ENCODE measurements around the gene LAPTM4A.
"Not testable (repeated sequence)": the region's sequence is repeated elsewhere in the genome, so short reads cannot be mapped to it uniquely, and the experiment has no call there.

The LAPTM4A gene

DNA sequence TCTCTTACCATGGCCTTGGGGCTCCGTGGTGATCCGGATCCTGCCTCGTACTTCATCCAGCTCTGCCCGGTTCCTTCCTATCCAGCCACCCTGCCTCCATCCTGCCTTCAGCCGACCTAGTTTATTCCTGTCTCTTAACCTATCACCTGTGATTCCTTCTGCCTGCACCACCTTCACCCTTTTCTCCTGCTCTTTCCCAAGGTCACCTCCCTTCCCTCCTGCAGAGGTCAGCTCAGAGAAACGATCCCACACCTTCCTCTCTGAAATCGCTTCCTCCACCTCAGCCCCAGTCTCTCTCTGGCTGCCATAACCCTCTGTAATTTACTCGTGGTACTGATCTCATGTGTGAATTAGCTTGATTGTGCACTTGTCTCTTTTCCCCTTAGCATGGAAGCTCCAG is 23.5 kb upstream of the LAPTM4A start:
- DNase-seq, result no peak

DNA sequence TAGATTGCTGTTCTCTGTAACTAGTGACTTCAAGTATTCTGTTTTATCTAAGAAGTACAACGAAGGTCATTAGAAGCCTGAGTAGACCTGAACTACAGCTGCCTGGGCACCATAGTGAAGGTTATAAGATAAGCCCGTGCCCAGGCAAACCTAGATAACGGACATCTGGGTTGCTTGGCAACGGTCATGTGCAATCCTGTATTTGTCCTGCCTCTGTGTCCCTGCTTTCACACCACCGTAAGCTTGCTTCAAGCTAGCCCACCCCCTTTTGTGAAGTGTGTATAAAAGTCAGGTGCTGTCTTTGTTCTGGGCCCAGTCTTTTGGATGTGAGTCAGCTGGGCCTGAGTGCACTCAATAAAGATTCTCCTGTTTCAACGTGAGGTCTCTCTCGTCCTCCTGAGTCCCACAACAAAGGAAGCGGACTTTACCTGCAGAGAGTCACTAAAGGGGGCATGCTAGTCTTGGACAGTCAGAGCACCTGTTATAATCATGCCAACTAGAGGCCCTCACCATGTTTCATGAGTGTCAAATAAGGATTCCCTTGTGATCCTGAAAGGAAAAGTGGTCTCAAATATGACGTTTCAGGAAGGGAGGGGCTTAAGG is 22.7 kb upstream of the LAPTM4A start:
- not testable (repeated sequence) for DNase-seq

DNA sequence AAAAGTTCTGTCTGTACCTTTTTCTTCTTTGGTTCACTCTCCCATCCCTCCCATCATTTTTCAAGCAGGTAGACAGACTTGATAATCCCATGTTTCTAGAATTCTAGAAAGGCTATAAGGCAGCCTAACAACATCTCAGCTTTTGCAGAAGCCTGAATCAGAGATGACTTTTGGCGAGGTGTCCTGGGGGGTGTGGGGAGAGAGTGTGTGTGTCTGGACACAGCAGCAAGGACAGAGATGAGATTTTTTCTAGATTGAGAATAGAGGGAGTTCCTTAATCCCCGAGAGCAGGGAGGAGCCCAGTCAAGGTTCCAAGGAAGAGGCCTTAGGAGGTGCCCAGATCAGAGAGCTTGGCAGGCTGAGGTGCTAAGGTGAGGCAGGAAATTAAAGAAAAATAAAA is 22.0 kb upstream of the LAPTM4A start:
- no peak for DNase-seq

DNA sequence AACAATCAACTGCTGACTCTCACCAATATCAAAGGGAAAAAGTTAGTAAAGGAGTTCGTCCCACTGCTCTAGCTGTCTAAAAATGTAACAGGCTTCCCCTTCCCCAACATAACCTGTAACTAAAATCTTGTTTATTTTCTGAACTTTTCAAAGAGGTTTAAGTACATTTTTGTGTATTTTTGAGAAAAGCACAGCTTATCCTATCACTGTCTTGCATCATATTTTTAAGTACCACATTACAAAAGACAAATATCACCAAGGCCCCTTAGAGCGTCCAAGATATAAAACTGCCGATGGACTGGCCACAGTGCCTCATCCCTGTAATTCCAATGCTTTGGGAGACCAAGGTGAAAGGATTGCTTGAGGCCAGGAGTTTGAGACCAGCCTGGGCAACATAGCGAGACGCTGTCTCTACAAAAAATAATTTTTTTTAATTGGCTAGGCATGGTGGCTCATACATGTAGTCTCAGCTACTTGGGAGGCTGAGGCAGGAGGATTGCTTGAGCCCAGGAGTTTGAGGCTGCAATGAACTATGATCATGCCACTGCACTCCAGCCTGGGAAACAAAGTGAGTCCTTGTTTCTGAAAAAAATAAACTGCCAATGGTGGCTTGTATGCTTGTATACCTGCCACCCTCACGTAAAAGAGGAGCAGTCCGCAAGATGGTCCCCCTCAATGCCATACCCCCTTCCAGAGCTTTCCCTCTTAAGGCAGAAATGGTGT is 21.2 kb upstream of the LAPTM4A start:
- no peak for DNase-seq

DNA sequence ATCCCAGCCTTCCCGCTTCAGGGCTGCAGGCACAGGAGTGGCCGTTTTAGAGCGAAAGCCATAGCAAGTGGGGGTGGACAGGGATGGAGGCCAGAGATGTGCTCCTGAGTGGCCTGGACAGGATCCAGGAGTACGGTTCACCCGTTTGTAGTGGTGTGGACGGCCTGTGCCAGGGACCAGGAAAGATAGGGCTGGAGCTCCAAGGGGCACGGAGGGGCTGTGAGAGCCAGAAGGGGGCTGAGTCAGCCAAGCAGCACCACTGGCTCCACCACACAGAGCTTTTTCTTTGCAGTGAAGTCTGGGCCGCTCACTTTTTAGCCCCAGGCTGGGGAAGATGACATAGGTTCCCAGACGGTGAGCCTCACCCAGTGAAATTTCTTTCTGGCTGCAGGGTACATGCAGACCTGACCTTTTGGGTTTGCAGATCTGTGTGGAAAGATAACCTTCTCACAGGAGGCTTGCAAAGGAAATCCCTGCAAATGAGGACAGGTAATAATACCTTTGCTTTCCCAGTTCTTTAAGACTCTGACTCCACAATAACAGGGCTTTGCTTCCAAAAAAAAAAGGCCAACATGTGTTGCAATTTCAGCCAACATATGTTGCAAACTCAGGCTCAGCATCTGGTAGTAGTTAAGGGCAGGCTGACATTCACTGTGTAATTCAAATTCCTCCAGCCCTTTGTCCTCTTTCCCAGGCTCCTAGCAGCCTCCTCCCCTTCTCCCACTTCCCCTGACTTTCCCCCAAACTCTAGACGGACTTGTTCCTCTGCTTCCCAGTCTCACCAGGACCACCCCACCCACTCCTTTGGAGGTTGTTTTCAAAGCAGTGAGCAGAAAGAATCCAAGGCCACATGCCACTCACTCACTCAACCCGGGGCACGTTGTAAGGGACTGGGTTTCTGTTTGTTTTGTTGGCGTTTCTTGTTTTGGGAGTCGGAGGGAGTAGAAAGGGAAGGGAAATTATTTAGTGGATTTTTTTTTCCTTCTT is 20.3 kb upstream of the LAPTM4A start:
- DNase-seq, result no peak

DNA sequence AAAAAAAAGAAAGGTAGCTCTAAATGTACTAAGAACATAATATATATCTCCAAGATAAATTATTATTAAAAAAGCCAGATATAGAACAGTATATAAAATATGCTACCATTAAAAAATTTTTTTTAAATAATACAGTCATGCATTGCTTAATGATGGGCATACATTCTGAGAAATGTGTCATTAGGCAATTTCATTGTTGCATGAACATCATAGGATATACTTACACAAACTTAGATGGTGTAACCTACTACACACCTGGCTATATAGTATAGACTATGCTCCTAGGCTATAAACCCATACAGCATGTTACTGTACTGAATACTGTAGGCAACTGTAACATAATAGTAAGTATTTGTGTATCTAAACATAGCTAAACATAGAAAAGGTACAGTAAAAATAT is 18.3 kb upstream of the LAPTM4A start:
- no peak for DNase-seq

DNA sequence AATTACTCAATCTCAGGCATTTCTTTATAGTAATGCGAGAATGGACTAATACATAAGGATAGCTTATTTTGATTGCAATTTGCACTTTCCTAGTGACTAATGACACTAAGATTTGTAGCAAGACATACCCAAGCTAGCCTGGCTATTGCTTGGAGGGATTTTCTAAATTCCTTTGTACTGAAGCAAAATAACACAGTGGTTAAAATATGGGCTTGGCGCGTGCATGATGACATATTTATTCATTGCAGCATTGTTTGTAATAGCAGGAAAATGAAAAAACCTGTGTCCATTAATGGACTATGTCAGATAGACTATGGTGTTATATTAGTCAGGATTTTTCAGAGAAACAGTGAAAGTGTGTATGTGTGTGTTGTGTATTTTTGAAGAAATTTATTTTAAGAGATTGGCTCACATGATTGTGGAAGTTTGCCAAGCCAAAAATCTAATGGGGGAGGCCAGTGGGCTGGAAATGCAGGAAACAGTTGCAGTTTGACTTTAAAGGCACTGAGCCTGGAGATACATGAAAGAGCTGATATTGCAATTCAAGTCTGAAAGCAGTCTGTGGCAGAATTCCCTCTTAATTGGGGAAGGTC is 16.7 kb upstream of the LAPTM4A start:
- no peak for DNase-seq

DNA sequence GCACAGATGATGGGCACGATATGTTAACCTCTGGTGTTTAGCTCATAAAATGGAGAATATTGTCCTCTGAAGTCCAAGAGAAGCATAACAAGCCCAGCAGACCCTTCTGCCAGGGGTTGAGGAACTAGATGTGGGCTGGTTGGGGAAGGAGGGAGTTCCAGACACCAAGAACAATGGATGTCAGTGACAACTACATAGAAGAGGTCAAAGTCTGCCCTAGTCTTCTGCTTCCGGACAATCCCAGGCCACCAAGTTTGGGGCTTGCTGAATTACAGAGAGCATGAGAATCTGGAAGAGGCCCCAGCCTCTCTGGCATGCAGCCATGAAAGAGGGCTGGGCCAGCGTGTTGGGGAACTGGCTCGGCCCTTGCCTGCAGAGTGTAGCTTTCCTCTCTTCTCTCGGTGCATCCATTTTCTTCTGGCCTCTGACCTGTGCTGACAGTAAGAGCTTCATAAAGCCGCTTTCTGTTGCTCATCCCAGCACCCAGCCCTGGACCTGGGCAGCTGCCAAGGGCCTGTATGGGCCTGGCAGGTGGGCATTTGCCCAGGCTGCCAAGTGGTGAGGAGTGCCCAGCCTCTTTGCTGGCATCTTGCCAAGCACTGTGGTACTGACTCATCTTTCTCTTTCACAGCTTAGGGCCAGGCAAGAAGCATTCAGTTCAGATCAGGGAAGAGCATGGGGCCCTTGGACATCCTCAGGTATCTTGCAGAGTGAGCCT is 14.6 kb upstream of the LAPTM4A start:
- peak; percentile 58 to 63 (median 63) for DNase-seq

DNA sequence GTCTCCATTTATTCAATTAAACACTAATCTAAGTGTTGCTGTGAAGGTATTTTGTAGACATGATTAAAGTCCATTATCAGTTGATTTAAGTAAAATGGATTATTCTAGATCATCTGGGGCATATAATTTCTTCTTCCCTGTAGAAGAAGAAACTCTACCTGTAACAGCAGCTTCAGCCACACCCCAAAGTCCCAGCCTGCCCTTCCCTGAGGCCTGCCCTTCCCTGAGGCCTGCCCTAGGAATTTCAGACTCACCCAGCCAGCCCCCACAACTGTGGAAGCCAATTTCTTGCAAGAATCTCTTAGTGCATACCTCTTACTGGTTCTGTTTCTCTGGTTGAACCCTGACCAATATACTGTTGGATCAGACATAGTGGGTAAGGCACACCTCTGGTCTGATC is 13.4 kb upstream of the LAPTM4A start:
- DNase-seq, result no peak

DNA sequence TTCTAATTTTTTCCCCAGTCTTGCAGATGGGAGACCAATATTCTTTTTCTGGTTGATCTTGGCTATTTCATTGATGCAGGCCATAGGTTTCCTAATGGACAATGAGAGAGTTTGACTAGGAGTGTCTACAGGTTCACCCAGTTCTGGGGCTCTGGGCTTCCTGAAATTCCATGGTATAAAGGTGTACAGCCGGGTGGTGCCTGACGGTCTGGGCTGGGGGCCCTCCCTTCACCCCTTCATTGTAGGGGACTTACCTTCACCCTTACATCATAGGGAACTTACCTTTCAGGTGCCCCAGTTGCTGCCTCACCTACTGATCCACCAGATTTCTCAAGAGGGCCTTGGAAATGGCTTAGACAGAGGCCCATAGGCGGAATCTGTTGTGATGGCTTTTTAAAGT is 13.0 kb upstream of the LAPTM4A start:
- DNase-seq, result no peak

DNA sequence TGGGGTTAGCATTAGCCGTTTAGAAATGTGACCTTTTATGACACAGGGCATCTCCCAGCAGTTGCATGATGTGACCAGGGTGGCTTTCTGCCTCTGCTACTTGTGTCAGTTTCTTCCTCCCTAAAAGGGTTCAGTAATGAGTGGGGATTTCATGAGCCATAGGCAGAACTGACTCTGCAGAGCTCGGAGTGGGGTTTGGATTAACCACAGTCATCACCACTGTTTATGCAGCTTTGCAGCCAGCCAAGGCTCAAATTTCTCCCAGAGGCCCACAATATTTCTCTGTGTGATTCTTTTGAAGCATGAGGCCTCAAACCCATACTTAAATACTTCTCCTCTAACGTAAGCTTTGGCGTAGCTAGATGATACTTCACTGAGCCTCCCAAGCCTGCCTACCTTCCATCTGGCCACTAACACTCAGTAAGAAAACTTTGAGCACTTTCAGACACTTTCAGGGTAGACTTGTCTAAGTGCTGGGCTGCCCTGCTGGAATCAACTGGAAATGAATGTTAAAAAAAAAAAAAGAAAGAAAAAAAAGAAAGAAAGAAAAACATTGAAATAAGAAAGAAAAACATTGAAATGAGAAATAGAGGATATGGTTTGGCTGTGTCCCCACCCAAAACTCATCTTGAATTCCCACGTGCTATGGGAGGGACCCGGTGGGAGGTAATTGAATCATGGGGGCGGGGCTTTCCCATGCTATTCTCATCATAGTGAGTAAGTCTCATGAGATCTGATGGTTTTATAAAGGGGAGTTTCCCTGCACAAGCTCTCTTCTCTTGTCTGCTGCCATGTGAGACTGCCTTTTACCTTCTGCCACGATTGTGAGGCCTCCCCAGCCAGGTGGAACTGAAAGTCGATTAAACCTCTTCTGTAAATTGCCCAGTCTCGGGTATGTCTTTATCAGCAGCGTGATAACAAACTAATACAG is 11.5 kb upstream of the LAPTM4A start:
- DNase-seq, result peak; percentile 48 to 76 (median 64)

DNA sequence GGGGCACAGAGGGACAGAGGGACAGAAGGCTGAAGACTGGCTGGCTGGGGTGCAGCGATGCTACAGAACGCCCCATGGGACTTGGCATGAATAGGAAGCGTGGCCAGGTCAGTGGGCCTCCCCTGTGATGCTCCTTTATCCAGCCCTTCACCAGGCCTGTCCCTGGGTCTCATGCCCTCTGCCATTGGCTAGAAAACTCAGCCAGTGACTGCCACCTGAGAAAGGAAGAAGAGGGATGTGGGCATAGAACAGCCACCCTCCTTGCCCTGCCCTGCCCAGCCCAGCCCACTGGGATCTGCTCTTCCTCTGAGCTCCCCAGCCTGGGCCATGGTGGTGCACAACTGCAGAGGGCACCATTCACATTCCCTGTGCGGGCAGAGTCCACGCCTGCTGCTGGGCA is 10.5 kb upstream of the LAPTM4A start:
- no peak for DNase-seq

DNA sequence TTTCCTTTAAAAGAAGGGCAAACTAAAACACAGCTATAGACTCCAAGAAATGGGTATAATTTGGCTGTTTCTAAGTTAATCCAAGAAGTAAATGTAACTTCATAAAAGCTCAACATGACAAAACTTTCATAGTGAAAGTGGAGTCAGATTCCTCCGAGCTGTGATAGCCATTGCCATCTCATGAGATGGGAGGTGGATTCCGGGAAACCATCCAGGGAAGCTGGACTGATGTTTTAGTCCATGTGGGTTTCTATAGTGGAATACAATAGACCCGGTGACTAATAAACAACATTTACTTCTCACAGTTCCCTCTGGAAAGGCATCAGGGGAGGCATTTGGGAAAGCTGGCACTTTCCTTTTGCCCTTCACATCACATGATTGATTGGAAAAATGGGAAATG is 10.0 kb upstream of the LAPTM4A start:
- no peak for DNase-seq

DNA sequence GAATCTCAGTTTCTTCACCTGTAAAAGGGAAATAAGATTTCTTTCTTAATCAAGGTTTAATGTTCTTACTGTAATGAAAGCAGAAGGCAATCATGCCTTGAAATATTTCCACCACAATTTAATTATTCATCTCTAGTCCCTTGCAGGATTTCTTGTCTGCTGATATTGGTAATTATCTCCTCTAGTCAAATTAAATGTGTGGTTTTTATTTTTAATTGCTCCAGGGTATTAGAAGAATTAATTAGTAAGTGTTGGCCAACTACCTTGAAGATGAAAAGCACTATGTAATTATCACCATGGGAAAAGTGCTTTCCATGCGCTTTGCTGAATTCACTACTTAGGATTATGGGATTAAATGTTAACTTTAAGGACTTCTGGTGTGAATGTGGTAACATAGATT is 8.7 kb upstream of the LAPTM4A start:
- DNase-seq, result no peak

DNA sequence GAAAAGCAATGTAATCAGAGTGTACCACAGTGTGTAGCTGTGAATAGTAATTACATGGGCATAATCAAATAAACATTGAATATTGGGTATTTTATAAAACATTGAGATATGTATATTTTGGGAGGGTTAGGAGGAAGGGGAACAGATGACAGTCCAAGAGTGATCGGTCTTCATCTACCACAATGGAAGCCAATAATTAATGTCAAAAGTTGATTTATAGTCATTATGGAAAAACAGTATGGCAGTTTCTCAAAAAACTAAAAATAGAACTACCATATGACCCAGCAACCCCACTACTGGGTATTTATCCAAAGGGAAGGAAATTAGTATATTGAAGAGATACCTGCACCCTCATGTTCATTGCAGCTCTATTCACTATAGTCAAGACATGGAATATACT is 5.8 kb upstream of the LAPTM4A start:
- DNase-seq, result no peak

DNA sequence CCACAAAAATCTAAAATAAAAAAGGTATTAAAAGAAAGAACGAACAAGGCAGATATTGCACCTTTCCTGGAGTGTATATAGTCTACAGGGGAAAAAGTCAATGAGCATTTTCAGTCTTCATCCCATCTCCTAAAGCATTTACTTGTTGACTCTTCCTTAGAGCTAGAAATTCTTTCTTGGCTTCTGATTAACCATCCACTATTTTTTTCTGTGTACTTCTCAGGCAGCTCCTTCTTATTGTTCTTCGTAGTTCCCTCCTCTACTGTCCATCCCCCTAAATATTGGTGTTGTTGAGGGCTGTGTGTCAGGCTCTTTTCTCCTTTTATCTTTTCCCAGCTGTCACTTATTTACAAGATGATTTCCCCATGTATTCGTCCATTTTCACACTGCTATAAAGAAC is 3.5 kb upstream of the LAPTM4A start:
- DNase-seq, result no peak

DNA sequence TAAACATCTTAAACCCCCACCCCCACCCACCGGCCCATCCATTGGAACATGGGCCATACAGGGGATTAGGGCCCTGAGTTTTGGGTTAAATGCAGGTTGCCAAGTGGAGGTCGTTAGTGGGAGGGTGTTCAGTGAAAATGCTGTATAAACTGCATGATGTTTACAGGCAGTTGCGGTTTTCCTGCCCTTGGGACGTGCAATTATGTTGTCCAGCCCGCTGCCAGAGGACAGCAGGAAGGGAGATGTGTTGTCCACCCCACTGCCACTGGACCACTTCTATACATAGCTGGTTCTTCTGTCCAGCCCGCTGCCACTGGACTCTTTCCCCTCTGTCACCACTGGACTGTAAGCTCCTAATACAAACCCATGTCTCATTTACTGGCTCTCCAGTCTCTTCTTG is 2.7 kb upstream of the LAPTM4A start:
- DNase-seq, result no peak

DNA sequence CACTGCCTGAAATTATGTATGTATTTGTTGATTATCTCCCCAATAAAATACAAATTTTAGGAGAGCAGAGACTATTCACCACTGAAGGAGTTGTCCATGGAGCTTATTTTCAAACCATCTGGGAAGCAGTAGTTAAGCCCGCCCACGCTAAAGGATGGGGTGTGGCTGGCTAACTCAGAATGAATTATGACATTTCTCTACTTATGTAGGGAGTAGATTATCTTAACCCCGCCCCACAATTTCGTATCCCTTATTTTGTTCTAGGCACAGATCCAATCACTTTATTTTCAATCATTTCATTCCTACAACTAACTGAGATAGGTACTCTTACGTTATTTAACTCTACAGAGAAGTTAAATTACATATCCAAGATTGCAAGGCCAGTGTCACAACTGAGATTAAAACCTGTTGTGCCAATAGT is 1.4 kb upstream of the LAPTM4A start:
- peak; percentile 81 to 87 (median 82) for DNase-seq

DNA sequence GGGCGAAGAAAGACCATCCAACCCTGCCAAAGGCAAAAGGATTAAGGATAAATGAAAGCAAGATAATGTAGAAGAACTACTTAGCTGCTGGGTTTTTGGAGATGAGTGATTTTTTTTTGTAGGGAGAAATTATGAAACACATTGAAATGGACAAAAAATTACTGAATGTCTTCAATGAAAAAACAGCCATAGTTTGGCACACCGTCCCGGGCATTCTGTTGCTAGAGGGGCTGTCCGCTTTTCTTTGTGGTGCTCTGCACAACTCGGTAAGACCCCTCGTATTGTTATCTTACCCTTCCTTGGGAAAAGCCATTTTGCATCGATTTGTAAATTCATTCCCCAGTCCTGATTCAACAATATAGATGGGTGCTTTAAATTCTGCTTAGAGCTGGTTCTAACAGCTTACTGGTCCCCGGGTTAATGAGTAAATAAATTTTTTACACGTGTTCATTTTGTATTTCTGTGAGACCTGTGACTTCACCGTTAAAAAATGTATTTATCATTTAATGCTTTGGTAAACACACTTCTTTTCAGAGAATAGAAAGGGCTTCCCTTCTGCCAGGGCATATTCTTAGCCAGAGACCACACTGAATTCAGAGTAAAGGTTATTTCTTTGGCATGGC is 912 bp upstream of the LAPTM4A start:
- DNase-seq, result no peak

DNA sequence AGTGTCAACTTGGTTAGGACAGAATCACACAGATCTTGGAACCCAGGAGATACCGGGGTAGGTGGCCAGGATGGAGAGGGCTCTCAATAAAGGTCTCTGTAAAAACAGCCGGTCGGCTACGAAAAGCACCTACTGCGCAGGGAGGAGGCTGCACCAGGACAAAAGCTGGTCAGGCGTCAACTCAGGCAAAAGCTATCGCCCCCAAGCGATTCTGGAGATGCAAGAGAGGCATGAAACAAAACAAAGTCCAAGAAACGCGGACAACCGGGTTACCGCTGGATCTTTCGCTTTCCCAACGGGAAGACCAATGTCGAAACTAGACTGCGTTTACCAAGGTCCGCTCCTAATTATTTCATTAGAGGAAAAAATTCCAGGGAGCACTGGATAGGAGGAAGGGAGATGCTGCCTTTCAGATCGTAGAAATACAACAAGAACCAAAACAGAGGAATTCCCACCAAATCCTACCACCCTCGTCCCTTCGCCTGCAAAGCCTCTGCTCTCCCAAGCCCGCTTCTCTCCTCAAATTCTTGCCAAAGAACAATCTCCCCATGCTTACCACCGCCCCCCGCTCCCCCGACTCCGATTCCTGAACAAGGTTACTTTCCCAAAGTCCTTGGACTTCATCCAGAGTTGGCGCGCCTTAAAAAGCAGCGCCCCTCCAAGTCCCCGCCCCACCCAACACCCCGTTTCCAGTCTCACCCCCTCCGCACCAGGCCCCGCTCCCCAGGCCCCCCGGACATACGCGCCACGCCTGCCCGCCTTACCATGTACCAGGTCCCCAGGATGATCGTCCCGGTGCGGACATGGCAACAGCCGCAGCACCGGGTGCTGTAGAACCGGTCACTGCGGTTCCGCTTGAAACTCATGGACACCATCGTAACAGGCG is 539 bp downstream of the LAPTM4A start:
- DNase-seq, result peak; percentile 44 to 66 (median 55)

Measured in suppressor macrophage treated with lipopolysaccharide for 1 hour (primary cell).